K562 (cell line): ENCODE results near the gene IQCK. TPM values are rescaled to one million over a fixed set of nuclear protein-coding genes. Genes with fewer than 3 reads are reported as not detected.

ENCODE experiments used
- ATAC-seq: fragments of 200-7000 bp; cut with Tn5 transposase; 3 replicates; pipeline ENCODE4 v1.9.1; 2020; ENCODE audit warnings: moderate library complexity
- BruUV-seq: library from RNA; stranded (reverse); fragments of 400-500 nt; replicated peaks from 2 replicates; lab custom pipeline; 2021; lab: Mats Ljungman, UMichigan
- CTCF ChIA-PET: fragments of 300-600 bp; formaldehyde crosslinking; extraction: SDS; loops from one replicate; lab custom pipeline; 2021; ENCODE audit warnings: low intra/inter-chr PET ratio; lab: Yijun Ruan, JAX
- POLR2A ChIA-PET: fragments of 300-600, 350-650 bp; sonication (Branson Sonifier 250); formaldehyde crosslinking; extraction: SDS; loops from one replicate; lab custom pipeline; 2021; ENCODE audit warnings: antibody characterized with exemption, inconsistent platforms; lab: Yijun Ruan, JAX
- DNase-seq, 4 experiments: peaks; one replicate each; pipeline versions ENCODE4 v3.0.0 to v3.0.0-alpha.2; 2011 to 2018; ENCODE audit warnings: low spot score in 3 of 4, mixed read lengths in 3 of 4; ENCODE audit errors: extremely low read depth in 1 of 4
- FAIRE-seq: peaks from 2 replicates; lab custom pipeline; 2011; peaks lifted over from hg19 to GRCh38; lab: Jason Lieb, UNC
- H2AFZ ChIP-seq: 2 replicates; pipeline ENCODE4 v1.6.0; 2011; ENCODE audit warnings: low read depth, low read length, control low read depth, inconsistent platforms
- H3K27ac ChIP-seq: fragments of 200-600 bp; 3 replicates; pipeline ENCODE4 v1.8.0; 2011; ENCODE audit warnings: low read depth, mild to moderate bottlenecking, control low read depth, inconsistent platforms, low read length, moderate library complexity, mixed read lengths; ENCODE audit errors: extremely low read depth
- H3K27me3 ChIP-seq, 2 experiments: fragments of 300-600 bp in 1 of 2; 2 replicates in 1 of 2; 3 replicates in 1 of 2; pipeline versions ENCODE4 v1.6.0 to v1.8.0; 2011; ENCODE audit warnings: inconsistent platforms in 2 of 2, low read length in 2 of 2, mild to moderate bottlenecking in 1 of 2, mixed read lengths in 1 of 2, moderate library complexity in 1 of 2; ENCODE audit not compliant: control insufficient read depth in 2 of 2, insufficient read depth in 2 of 2
- H3K36me3 ChIP-seq: fragments of 300-600 bp; 3 replicates; pipeline ENCODE4 v1.8.0; 2011; ENCODE audit warnings: mild to moderate bottlenecking, low read length, inconsistent platforms; ENCODE audit not compliant: control insufficient read depth, insufficient read depth
- H3K4me1 ChIP-seq, 2 experiments: fragments of 200-600 bp in 1 of 2; replicated peaks in 1 of 2; 2 replicates in 1 of 2; 3 replicates in 1 of 2; pipeline versions ENCODE4 v1.5.1 to v1.8.0; 2011; ENCODE audit warnings: inconsistent platforms in 2 of 2, low read length in 2 of 2, mild to moderate bottlenecking in 1 of 2, mixed read lengths in 1 of 2, moderate library complexity in 1 of 2; ENCODE audit not compliant: control insufficient read depth in 2 of 2, insufficient read depth in 2 of 2
- H3K4me2 ChIP-seq: 2 replicates; pipeline ENCODE4 v1.6.1; 2011; ENCODE audit warnings: low read length, control low read depth, inconsistent platforms, mixed read lengths; ENCODE audit not compliant: insufficient read depth
- H3K4me3 ChIP-seq: fragments of 200-600 bp; sonication (generic), shearing (Covaris generic); 2 replicates; pipeline ENCODE4 v1.5.1; 2016; ENCODE audit warnings: control low read depth, inconsistent platforms
- H3K79me2 ChIP-seq: fragments of 200-600 bp; 3 replicates; pipeline ENCODE4 v1.8.0; 2011; ENCODE audit warnings: low read length, inconsistent platforms; ENCODE audit not compliant: control insufficient read depth, insufficient read depth
- H3K9ac ChIP-seq, 2 experiments: 2 replicates each; pipeline versions ENCODE4 v1.6.0 to v1.6.1; 2011; ENCODE audit warnings: low read depth in 2 of 2, low read length in 2 of 2, control low read depth in 1 of 2, inconsistent platforms in 1 of 2, mild to moderate bottlenecking in 1 of 2, mixed read lengths in 1 of 2; ENCODE audit not compliant: insufficient read depth in 1 of 2
- H3K9me1 ChIP-seq: one replicate; pipeline ENCODE4 v1.6.0; 2011; ENCODE audit warnings: inconsistent platforms, mild to moderate bottlenecking, low read length, moderate library complexity; ENCODE audit not compliant: control insufficient read depth, insufficient read depth
- H3K9me3 ChIP-seq: replicated peaks from 2 replicates; pipeline ENCODE4 v1.5.1; 2011; ENCODE audit warnings: low read depth, low read length, inconsistent platforms; ENCODE audit not compliant: control insufficient read depth, insufficient read depth
- H4K20me1 ChIP-seq: replicated peaks from 2 replicates; pipeline ENCODE4 v1.6.1; 2011; ENCODE audit warnings: low read length, inconsistent platforms, mixed read lengths; ENCODE audit not compliant: control insufficient read depth, insufficient read depth
- CHD7 ChIP-seq: fragments of 200-600 bp; sonication (generic); IDR thresholded peaks from one replicate; pipeline ENCODE4 v1.6.1; 2012; ENCODE audit warnings: mild to moderate bottlenecking, low read depth, low read length, inconsistent platforms
- GATAD2A ChIP-seq: fragments of 450-650 bp; IDR thresholded peaks from 2 replicates; pipeline ENCODE4 v1.6.1; 2017
- RBFOX2 ChIP-seq: fragments of 200-400 bp; formaldehyde crosslinking; IDR thresholded peaks from 2 replicates; pipeline ENCODE4 v1.6.1; 2017; ENCODE audit warnings: low read depth, mild to moderate bottlenecking, low read length, moderate library complexity
- ZBTB7A ChIP-seq: IDR thresholded peaks from 2 replicates; pipeline ENCODE4 v1.6.1; 2011; ENCODE audit warnings: low read depth, mild to moderate bottlenecking, low read length, moderate library complexity, borderline replicate concordance; ENCODE audit not compliant: control insufficient read depth
- ZNF449 ChIP-seq: fragments of 250-450 bp; sonication (Bioruptor Pico); IDR thresholded peaks from 2 replicates; pipeline ENCODE4 v1.8.0; 2022; ENCODE audit warnings: moderate library complexity, mild to moderate bottlenecking, inconsistent platforms
- WGBS: fragments of 100-300 bp; shearing (Covaris generic); methylation state at CpG from one replicate; pipeline ENCODE4 v1.1.6; 2016; ENCODE audit warnings: low coverage, mixed read lengths; ENCODE audit not compliant: insufficient coverage; ENCODE audit errors: missing lambda C conversion rate; 5-methylcytosine and 5-hydroxymethylcytosine counted together
- in situ Hi-C: fragments of 300-500 bp; cut with MboI; formaldehyde crosslinking; loops from 4 replicates; pipeline ENCODE4 v1.15.0; 2018; ENCODE audit warnings: inconsistent platforms, mixed read lengths
- intact Hi-C: fragments of 100-400 bp; cut with micrococcal nuclease; formaldehyde crosslinking; loops from 2 replicates; pipeline ENCODE4 v1.14.2; 2022
- polyA plus RNA-seq, 8 experiments: library from polyadenylated mRNA; depleted of rRNA in 4 of 8; stranded (reverse) in 5 of 8; unstranded in 3 of 8; fragments of >200 nt; fragmentation: Nextera tagmentation in 2 of 8; fragmentation: Illumina TruSeq in 1 of 8; extraction: Ambion mirVana in 2 of 8; extraction: Trizol in 1 of 8; gene quantifications; 2 replicates each; pipeline versions ENCODE4 v1.2.1 to v1.2.3, GENCODE V29; 2011 to 2014; ENCODE audit warnings: inconsistent platforms in 1 of 8, missing spikeins in 1 of 8
- total RNA-seq, 7 experiments: library from RNA; depleted of rRNA in 6 of 7; stranded (reverse); fragments of >200 nt in 6 of 7; fragmentation: Illumina TruSeq in 2 of 7; extraction: Trizol in 2 of 7; gene quantifications; 2 replicates each; pipeline versions ENCODE4 v1.2.1 to v1.2.3, GENCODE V29; 2011 to 2021; ENCODE audit warnings: low replicate concordance in 1 of 7

Gene IQCK
- total and polyA plus RNA-seq, 9 of the 15 experiments (the other 6 are each of a cell fraction or from before 2014, with no cell fraction given) = 5.2 to 12.2 (median 7.3) TPM

GRCh38 chr16:19707569-19708295, 10.3 kb upstream of the IQCK start:
- TF ChIP-seq GATAD2A (no peak), CHD7 (no peak), ZNF449 (no peak), ZBTB7A (peak; percentile 17; the same call in 1 of the 2 replicates), RBFOX2 (peak; percentile 50)
- Histone ChIP-seq H3K4me1 (peaks cover 25 to 43% of the 10 kb centered on the region in 2 experiments; a peak in 4 of 5 replicates), H3K9ac (0 out of 4 replicates have a peak overlapping the region, but pooled peaks of 1 of the 2 experiments have one; percentile 2), H3K9me3 (no peaks in the 10 kb centered on the region), H3K4me2 (no peak overlapping the region), H4K20me1 (peaks cover 33% of the 10 kb centered on the region), H3K9me1 (peaks cover 11% of the 10 kb centered on the region), H3K27ac (no peak overlapping the region), H2AFZ (no peak overlapping the region), H3K36me3 (peaks cover 98% of the 10 kb centered on the region), H3K4me3 (no peak overlapping the region), H3K79me2 (peaks cover 38% of the 10 kb centered on the region), H3K27me3 (no peaks in the 10 kb centered on the region)
- DNase-seq (peak; percentile 21 to 48 (median 42)), FAIRE-seq (no peak), ATAC-seq (peak; percentile 39; the same call in 2 of the 3 replicates)
- BruUV-seq = no TSS peak
- intact Hi-C loops (no loop called here), in situ Hi-C loops (no loop called here)
- WGBS = 90% methylated on average over 8 of the region's 22 CpGs
- ChIA-PET CTCF (no interaction called here), POLR2A (interaction anchor here (1.1 to 1.4 kb wide), 3 partner anchors 8 to 13 kb away, joined by 3 to 6 read pairs (median 3); no protein-coding TSS in a partner anchor)
